Sigmoid colon (tissue), 4 donors: Measurements from ENCODE around the gene MYLK.

Experiments used
- CTCF ChIP-seq, 4 experiments: fragments of 450-650 bp in 3 of 4; fragments of 200-600 bp in 1 of 4; IDR thresholded peaks; one replicate each; pipeline ENCODE4 v1.5.1; 2016 to 2019; ENCODE audit warnings: antibody characterized with exemption in 4 of 4, mild to moderate bottlenecking in 3 of 4, moderate library complexity in 2 of 4
- EP300 ChIP-seq, 4 donors: sonication (generic); formaldehyde crosslinking; IDR thresholded peaks; one replicate each; pipeline ENCODE4 v1.6.1; 2017; ENCODE audit warnings: antibody characterized with exemption in 4 of 4
- POLR2A ChIP-seq, 2 donors: fragments of 450-650 bp; IDR thresholded peaks; one replicate each; pipeline ENCODE4 v1.6.1; 2016; ENCODE audit warnings: antibody characterized with exemption in 2 of 2, mild to moderate bottlenecking in 2 of 2, moderate library complexity in 2 of 2
- POLR2AphosphoS5 ChIP-seq, 4 donors: sonication (generic); formaldehyde crosslinking; IDR thresholded peaks; one replicate each; pipeline ENCODE4 v1.6.1; 2017; ENCODE audit warnings: antibody characterized with exemption in 4 of 4

GRCh38 chr3:123757281-123757940, 126.7 kb downstream of the MYLK start:
- TF ChIP-seq CTCF (IDR thresholded peaks at IDR 0.05) (no peak), POLR2AphosphoS5 (IDR thresholded peaks at IDR 0.05) (peak in 3 of 4 donors; percentile 32 to 47 (median 35)), POLR2A (IDR thresholded peaks at IDR 0.05) (no peak), EP300 (IDR thresholded peaks at IDR 0.05) (no peak)
